AG09319 (cell line): Measurements from ENCODE around the gene KCNQ2.

Source experiments
- DNase-seq: peaks from one replicate; pipeline ENCODE4 v3.0.0-alpha.2; 2010; ENCODE audit warnings: low read depth; ENCODE audit errors: extremely low read depth
- TF ChIP-seq, protein P1 (sequence below): IDR thresholded peaks from 2 replicates; pipeline ENCODE4 v1.5.1; 2011; ENCODE audit warnings: low read depth, mild to moderate bottlenecking, inconsistent platforms, low read length, moderate library complexity

Gene KCNQ2

DNA sequence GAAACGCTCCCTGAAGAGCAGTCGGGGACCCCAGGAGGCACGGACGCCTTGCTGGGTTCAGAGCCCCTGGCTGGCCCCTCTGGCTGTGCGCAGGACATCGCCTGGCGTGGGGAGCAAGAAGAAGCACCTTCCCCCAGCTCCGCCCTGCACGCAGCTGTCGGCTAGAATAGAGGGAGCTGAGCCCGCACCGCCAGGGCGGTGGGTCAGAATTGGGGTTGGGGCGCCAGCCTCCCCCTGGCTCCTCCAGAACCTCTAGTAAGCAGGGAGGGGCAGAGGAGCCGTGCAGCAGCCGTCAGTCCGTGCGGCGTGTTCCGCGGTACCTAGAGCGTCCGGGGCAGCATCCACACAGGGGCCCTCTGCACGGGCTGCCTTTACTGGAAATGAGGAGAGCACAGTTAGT, 53.2 kb downstream of the KCNQ2 start:
- TF ChIP-seq, protein P1, sequence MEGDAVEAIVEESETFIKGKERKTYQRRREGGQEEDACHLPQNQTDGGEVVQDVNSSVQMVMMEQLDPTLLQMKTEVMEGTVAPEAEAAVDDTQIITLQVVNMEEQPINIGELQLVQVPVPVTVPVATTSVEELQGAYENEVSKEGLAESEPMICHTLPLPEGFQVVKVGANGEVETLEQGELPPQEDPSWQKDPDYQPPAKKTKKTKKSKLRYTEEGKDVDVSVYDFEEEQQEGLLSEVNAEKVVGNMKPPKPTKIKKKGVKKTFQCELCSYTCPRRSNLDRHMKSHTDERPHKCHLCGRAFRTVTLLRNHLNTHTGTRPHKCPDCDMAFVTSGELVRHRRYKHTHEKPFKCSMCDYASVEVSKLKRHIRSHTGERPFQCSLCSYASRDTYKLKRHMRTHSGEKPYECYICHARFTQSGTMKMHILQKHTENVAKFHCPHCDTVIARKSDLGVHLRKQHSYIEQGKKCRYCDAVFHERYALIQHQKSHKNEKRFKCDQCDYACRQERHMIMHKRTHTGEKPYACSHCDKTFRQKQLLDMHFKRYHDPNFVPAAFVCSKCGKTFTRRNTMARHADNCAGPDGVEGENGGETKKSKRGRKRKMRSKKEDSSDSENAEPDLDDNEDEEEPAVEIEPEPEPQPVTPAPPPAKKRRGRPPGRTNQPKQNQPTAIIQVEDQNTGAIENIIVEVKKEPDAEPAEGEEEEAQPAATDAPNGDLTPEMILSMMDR: no peak
- no peak for DNase-seq

DNA sequence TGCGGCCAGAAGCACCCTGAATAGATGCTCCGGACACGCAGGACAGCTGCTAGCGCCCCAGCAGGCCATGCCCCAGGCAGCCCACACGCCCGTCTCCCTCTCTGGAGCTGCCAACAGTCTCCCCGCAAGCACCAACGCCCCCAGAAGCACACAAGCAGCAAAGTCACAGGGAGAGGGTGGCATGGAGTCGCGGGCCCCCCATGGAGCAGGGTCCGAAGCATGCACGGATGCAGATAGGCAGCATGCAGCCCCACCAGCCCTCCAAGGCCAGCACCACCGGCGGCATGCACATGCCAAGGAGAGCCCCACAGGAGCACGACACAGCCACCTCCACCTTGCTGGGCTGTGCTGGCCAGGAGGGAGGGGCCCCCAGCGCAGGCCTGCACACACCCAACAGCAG, 53.8 kb downstream of the KCNQ2 start:
- TF ChIP-seq, protein P1: no peak
- DNase-seq: no peak

DNA sequence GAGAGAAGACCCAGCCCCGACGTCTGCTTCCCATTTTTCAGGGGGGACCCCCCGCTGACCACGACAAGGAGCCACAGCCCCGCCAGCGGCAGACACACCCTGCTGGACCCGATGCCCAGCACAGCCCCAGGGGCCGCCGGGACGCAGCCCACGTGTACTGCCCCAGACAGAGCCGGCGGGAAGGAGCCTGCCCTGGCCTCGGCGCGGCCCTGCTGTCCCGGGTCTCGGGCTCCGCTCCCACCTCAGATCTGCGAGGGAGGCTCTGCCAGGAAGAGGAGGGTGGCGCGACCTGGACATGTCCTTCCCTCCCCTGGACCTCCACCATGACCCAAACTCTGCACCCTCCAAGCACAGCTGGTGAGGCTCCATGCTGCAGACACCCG, 54.7 kb downstream of the KCNQ2 start:
- DNase-seq: no peak
- TF ChIP-seq, protein P1: no peak

DNA sequence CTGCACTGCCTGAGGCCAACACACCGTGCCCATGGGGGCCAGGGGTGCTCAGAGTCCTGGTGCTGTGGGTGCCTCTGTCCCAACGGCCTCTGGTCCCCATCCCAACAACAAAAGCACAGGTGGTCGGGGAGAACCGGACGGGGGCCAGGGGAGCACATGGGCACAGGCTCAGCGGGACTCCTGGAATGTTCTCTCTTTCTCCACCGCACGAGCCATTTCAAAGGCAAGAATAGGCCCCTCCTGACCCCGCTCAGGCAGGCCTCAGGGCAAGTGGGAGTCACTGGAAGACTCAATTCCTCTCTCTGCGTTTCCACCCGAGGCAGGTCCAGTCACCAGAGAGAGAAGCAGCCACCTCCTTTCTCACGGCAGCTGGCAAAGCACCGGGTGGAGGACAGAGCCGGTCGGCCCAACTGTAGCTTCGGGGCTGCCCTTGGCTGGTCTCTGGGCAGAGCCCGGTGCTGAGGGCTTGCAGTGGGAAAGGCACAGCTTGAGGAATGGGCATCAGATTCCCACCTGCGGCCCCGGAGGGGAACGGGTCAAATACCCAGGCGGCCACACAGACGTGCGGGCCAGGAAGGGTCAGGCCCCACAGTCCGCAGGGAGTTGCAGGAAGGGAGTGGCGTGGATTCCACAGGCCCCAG, 55.2 kb downstream of the KCNQ2 start:
- no peak for DNase-seq
- TF ChIP-seq, protein P1: no peak

DNA sequence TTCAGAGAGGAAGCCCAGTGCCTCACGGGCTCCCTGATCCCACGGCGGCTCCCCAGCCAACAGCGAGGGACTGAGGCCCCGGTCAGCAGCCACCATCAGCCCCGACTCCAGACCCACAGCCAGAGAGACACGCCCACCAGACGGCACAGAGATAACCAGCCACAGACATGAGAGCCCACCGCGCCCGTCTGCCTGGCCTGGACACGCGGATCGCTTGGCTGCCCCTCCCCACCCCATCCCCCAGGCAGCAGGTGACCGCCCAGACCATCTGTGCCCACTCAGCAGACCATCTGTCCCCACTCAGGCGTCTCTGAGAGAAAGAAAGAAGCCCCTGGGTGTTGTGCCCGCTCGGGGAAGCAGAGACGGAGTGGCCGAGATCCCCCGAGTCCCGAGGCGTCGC, 55.8 kb downstream of the KCNQ2 start:
- no peak for DNase-seq
- TF ChIP-seq, protein P1: no peak

DNA sequence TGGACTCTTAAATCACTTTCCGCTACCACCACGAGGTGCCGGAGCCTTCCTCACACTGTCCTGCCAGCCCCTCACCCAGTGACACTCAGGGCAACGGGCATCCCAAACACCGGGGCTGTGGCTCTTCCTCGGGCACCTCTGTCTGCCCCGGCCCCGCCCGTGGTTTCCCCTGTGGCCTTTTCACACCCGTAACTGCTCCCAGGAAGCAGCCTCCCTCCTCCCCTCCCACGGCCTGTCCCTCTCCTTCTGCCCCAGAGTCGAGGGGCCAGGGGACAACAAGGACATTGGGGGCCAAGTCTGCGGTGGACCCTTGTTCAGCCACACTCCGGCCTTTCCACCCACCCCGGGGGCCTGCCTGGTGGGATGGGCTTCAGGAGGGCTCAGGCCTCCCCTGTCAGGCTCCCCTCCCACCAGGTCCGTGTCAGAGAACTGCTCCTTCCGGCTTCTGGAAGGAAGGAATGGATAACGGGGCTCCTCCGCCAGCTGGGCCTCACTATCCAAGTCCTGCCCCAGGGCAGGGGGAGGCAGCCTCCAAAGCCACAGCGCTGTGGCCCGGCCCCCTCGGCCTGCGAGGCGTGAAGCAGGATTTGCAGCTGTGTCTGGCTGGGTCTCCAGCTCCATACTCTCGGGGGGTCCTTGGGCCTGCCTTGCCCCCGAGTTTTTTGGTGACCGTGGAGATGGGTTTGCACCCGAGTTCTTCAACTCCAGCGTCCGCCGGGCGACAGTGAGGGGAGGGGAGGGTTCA, 56.6 kb downstream of the KCNQ2 start:
- DNase-seq: no peak
- TF ChIP-seq, protein P1: no peak

DNA sequence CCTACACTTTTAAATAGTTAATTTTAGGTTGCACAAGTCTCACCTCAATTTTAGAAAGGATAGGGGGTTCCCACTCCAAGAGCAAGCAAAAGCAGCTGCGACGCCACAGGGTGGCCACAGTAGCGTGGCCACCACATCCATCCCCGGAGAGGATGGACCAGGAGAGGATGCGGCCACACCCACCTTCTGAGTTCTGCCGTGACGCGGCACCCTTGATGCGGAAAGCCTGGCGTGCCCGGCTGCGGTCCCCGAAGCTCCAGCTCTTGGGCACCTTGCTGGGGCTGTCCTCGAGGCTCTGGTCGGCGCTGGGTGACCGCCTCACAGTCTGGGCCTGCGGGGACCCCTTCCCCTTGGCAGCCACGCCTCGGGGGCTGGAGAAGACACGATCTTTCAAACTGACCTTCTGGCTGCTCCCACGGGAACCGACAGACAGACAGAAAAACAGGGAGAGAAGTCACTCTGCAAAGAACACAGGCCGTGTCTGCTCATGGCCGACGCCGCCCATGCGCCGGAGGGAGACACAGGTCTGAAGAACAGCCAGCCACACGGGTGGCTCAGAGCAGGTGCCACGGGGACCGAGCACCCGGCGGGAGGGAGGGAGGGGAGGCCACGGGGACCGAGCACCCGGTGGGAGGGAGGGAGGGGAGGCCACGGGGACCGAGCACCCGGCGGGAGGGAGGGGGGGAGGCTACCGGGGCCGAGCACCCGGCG, 57.6 kb downstream of the KCNQ2 start:
- DNase-seq: no peak
- TF ChIP-seq, protein P1: no peak
